GM21360 (cell line): Measurements from ENCODE around the gene CRTC3.

Experiments
- ATAC-seq: cut with Tn5 transposase; IDR thresholded peaks from one replicate; pipeline ENCODE4 v1.9.1; 2021; ENCODE audit warnings: mild to moderate bottlenecking, moderate library complexity; ENCODE audit not compliant: unreplicated experiment

CRTC3 gene

GRCh38 chr15:90591524-90591923, 61.8 kb downstream of the CRTC3 start:
- no peak for ATAC-seq

GRCh38 chr15:90592131-90592881, 62.6 kb downstream of the CRTC3 start:
- ATAC-seq = no peak

- no peak for ATAC-seq
These were observed 63.9 kb downstream of the CRTC3 start for GRCh38 chr15:90593499-90594158.

- ATAC-seq = no peak
These were observed 64.6 kb downstream of the CRTC3 start for GRCh38 chr15:90594301-90594738.

- ATAC-seq = no peak
These were observed 66.0 kb downstream of the CRTC3 start for GRCh38 chr15:90595763-90596155.

GRCh38 chr15:90596943-90597342, 67.2 kb downstream of the CRTC3 start:
- no peak for ATAC-seq

GRCh38 chr15:90597577-90597976, 67.9 kb downstream of the CRTC3 start:
- no peak for ATAC-seq

- ATAC-seq = no peak
These were observed 68.4 kb downstream of the CRTC3 start for GRCh38 chr15:90598031-90598577.

- no peak for ATAC-seq
These were observed 69.0 kb downstream of the CRTC3 start for GRCh38 chr15:90598679-90599078.

- ATAC-seq = no peak
These were observed 69.4 kb downstream of the CRTC3 start for GRCh38 chr15:90599116-90599515.

GRCh38 chr15:90599644-90600043, 69.9 kb downstream of the CRTC3 start:
- ATAC-seq = no peak

GRCh38 chr15:90600954-90601353, 71.2 kb downstream of the CRTC3 start:
- ATAC-seq = no peak

- ATAC-seq = no peak
These were observed 74.2 kb downstream of the CRTC3 start for GRCh38 chr15:90603893-90604292.

GRCh38 chr15:90606641-90607040, 76.9 kb downstream of the CRTC3 start:
- ATAC-seq = no peak

GRCh38 chr15:90607361-90607760, 77.6 kb downstream of the CRTC3 start:
- no peak for ATAC-seq

- no peak for ATAC-seq
These were observed 79.8 kb downstream of the CRTC3 start for GRCh38 chr15:90609242-90610180.

GRCh38 chr15:90610190-90610589, 80.5 kb downstream of the CRTC3 start:
- ATAC-seq = no peak

GRCh38 chr15:90611157-90611556, 81.4 kb downstream of the CRTC3 start:
- no peak for ATAC-seq

- ATAC-seq = no peak
These were observed 87.4 kb downstream of the CRTC3 start for GRCh38 chr15:90617171-90617570.

GRCh38 chr15:90617668-90618097, 88.0 kb downstream of the CRTC3 start:
- ATAC-seq = no peak
